Aortic smooth muscle cell (primary cell): Measurements from ENCODE around the gene HS3ST2. TPM values are rescaled to one million over a fixed set of nuclear protein-coding genes. Genes with fewer than 3 reads are reported as not detected.

Experiments
- total RNA-seq: library from RNA; depleted of rRNA; stranded (reverse); fragments of >200 nt; gene quantifications from 2 replicates; pipeline ENCODE4 v1.2.3, GENCODE V29; 2014

The HS3ST2 gene
- total RNA-seq, result not detected in 2 replicates

DNA sequence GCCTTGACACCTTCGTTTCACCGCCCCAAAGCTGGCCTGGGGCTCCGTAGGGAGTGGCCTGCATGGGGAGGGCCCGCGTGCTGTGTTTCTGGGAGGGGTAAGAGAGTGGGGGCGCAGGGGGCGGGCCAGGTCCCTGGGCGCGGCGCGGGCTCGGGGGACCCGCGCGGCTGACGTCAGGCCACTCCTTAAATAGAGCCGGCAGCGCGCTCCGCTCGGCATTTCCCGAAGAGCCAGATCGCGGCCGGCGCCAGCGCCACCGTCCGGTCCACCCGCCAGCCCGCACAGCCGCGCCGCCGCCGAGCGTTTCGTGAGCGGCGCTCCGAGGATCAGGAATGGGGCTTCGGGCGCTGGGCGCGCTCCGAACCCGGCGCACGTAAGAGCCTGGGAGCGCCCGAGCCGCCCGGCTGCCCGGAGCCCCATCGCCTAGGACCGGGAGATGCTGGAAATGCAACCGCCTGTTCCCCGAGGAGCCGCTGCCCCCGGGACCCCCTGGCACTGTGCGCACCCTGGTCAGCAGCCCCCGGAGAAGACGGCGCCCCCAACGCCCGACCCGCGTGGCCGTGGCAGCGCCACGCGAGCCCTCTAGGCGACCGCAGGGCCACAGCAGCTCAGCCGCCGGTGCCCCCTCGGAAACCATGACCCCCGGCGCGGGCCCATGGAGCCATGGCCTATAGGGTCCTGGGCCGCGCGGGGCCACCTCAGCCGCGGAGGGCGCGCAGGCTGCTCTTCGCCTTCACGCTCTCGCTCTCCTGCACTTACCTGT, at the start of gene HS3ST2:
HS3ST2 (plus strand) TSS at position 215 of the 763 bp plus-strand sequence; CDS start at position 664, 449 bp downstream.

